HG03139 (cell line): ENCODE results near the gene IDI1.

Experiments
- ATAC-seq: cut with Tn5 transposase; IDR thresholded peaks from one replicate; pipeline ENCODE4 v1.9.1; 2021; ENCODE audit not compliant: unreplicated experiment

IDI1 gene

GRCh38 chr10:996031-996430 is 52.9 kb downstream of the IDI1 start:
- ATAC-seq: no peak

- no peak for ATAC-seq
Observed at GRCh38 chr10:995559-995926, 53.4 kb downstream of the IDI1 start.

DNA sequence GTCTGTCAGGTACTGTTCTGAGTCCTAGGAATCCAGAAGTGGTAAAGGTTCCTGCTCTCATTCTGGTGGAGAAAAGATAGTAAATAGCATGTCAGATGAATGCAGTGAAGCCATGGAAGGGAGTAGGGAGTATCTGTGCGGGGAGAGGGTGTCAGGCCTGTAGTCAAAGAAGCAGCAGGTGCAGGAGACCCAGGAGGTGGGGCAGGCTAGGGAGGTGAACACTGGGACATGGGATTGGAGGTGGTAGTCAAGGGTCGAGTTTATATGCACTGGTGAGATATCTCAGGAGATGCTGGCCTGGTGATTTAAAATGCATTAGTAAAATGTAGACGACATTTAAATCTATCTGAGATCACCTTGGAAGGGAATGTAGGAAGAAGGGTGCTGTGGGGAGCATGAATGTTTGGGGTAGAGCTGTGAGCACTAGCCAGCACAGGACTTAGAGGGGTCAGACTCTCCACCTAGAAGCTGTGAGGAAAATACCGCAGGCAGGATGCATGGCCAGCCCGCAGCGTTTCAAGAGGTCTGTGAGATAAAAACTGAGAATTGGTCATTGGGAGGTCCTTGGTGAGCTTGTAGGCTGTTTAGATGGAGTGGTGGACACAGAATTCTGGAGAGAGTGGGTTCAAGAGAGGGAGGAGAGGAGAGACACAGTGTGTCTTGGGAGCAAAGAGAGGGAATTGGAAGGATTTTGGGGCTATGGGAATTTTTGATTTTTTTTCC is 53.9 kb downstream of the IDI1 start:
- no peak for ATAC-seq

DNA sequence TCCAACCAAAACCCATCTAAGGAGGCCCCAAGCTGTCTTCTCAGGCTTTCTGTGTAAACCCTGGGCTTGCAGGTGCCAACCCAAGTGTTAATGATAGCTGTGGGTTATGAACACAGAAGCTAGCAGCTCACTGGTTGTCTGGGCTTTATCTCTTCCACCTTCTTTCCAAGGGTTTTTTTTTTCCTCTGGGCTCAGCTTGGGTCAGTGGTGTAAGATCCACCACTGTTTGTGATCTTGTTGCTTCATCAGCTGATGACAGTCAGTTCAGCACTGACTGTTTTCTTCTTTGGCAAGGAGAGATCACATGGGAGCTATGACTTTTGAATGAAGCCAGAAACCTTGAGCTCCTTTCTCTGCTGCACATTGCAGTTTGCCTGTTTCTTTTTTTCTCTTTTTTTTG is 56.0 kb downstream of the IDI1 start:
- no peak for ATAC-seq

DNA sequence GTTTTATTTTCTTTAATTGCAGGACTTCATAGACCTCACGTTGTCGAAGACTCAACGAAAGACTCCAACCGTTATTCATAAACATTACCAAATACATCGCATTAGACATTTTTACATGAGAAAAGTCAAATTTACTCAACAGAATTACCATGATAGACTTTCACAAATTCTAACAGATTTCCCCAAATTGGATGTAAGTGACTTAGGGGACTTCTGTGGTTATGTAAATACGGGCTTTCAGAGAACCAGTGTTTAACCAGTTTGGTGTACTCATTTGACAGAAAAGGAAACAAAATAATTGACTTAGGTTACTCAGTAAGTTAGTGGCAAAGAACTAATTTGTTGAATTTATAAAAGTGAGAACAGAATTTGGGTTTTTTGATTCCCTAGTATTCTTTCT is 56.5 kb downstream of the IDI1 start:
- ATAC-seq: no peak

- no peak for ATAC-seq
Observed at GRCh38 chr10:990808-991207, 58.1 kb downstream of the IDI1 start.
